Neural progenitor cell (in vitro differentiated cells): ENCODE measurements around the gene MDC1.
"Not testable (repeated sequence)": the region's sequence is repeated elsewhere in the genome, so short reads cannot be mapped to it uniquely, and the experiment has no call there.

Experiments
- EZH2 ChIP-seq: fragments of 200-600 bp; sonication (generic); IDR thresholded peaks from 2 replicates; pipeline ENCODE4 v1.6.1; 2017; ENCODE audit warnings: antibody characterized with exemption, mild to moderate bottlenecking, moderate library complexity
- EZH2phosphoT487 ChIP-seq: fragments of 200-600 bp; sonication (generic); IDR thresholded peaks from 2 replicates; pipeline ENCODE4 v1.6.1; 2017; ENCODE audit warnings: antibody characterized with exemption
- TF ChIP-seq, protein P1 (sequence below): fragments of 200-600 bp; sonication (generic); IDR thresholded peaks from 2 replicates; pipeline ENCODE4 v1.5.1; 2017; ENCODE audit warnings: antibody characterized with exemption, mild to moderate bottlenecking

DNA sequence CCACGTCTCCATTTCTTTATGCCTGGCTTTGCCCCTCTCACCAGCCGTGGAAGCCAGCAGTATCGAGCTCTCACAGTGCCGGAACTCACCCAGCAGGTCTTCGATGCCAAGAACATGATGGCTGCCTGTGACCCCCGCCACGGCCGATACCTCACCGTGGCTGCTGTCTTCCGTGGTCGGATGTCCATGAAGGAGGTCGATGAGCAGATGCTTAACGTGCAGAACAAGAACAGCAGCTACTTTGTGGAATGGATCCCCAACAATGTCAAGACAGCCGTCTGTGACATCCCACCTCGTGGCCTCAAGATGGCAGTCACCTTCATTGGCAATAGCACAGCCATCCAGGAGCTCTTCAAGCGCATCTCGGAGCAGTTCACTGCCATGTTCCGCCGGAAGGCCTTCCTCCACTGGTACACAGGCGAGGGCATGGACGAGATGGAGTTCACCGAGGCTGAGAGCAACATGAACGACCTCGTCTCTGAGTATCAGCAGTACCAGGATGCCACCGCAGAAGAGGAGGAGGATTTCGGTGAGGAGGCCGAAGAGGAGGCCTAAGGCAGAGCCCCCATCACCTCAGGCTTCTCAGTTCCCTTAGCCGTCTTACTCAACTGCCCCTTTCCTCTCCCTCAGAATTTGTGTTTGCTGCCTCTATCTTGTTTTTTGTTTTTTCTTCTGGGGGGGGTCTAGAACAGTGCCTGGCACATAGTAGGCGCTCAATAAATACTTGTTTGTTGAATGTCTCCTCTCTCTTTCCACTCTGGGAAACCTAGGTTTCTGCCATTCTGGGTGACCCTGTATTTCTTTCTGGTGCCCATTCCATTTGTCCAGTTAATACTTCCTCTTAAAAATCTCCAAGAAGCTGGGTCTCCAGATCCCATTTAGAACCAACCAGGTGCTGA lies 7.0 kb upstream of the MDC1 start:
- not testable (repeated sequence) for TF ChIP-seq EZH2, EZH2phosphoT487
- TF ChIP-seq, protein P1, sequence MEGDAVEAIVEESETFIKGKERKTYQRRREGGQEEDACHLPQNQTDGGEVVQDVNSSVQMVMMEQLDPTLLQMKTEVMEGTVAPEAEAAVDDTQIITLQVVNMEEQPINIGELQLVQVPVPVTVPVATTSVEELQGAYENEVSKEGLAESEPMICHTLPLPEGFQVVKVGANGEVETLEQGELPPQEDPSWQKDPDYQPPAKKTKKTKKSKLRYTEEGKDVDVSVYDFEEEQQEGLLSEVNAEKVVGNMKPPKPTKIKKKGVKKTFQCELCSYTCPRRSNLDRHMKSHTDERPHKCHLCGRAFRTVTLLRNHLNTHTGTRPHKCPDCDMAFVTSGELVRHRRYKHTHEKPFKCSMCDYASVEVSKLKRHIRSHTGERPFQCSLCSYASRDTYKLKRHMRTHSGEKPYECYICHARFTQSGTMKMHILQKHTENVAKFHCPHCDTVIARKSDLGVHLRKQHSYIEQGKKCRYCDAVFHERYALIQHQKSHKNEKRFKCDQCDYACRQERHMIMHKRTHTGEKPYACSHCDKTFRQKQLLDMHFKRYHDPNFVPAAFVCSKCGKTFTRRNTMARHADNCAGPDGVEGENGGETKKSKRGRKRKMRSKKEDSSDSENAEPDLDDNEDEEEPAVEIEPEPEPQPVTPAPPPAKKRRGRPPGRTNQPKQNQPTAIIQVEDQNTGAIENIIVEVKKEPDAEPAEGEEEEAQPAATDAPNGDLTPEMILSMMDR, result peak; percentile 22
